ENCODE data around the gene BTNL2.
"Not testable (repeated sequence)": the region's sequence is repeated elsewhere in the genome, so short reads cannot be mapped to it uniquely, and the experiment has no call there.

Gene BTNL2

DNA sequence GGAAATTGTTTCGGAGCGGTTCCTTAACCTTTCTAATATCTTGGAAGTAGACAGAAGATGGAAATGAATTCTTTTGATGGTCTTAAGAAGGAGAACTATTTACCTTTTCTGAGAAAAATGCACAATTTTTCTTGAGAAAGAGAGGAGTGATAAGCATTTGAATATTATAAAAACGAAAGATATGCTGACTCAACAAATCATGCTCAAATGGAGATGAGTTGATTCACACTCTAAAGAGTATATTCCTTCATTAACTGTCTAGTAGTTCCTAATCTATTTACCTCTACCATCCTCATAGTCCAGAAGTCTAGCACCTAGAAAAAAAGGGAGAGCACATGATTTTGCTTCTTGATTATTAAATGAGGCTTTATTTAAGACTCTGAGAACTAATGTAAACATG is 39.3 kb downstream of the BTNL2 start:
- no peak for DNase-seq

DNA sequence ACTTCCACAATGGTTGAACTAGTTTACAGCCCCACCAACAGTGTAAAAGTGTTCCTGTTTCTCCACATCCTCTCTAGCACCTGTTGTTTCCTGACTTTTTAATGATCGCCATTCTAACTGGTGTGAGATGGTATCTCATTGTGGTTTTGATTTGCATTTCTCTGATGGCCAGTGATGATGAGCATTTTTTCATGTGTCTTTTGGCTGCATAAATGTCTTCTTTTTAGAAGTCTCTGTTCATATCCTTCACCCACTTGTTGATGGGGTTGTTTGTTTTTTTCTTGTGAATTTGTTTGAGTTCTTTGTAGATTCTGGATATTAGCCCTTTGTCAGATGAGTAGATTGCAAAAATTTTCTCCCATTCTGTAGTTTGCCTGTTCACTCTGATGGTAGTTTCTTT is 47.8 kb downstream of the BTNL2 start:
- DNase-seq = not testable (repeated sequence)

DNA sequence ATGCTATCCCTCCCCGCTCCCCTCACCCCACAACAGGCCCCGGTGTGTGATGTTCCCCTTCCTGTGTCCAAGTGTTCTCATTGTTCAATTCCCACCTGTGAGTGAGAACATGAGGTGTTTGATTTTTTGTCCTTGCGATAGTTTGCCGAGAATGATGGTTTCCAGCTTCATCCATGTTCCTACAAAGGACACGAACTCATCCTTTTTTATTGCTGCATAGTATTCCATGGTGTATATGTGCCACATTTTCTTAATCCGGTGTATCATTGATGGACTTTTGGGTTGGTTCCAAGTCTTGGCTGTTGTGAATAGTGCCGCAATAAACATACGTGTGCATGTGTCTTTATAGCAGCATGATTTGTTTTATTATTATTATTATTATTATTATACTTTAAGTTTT is 48.4 kb downstream of the BTNL2 start:
- DNase-seq = not testable (repeated sequence)

DNA sequence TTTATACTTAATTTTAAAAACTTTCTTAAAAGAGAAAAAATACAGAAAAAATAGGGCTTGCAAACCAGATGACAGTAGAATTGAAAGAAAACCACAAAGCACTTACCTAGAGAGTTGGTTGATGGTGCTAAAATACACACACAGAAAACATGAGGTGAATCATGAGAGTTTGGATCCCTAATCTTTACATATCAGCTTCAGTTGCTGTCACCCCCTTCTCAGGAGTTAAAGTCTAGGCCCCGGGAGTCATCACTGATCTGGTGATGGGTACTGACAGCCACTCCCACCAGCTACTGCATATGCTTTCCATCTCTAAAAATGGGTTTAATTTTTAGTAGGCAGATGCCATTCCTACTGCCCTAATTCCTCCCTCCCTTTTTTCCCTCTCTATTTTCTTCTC is 52.0 kb downstream of the BTNL2 start:
- no peak for DNase-seq

DNA sequence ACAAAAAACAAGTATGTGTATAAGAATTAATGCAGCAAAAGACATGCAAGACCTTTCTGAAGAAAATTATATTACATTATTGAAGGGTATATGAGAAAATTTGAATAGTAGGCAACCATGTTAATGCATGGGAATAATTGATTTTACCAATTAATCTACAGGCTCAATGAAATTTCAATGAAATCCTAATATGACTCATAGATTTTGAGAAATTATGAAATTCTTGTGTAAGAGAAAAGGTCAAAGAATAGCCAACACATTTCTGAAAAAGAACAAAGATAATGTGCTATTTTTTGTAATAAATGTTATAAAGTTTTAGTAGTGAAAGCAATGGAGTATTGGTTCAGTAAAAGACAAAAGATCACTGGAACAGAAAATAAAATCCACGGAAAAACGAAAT is 53.6 kb downstream of the BTNL2 start:
- DNase-seq = peak in 1 of 3 donors; percentile 10
